Tibial artery (tissue), 4 donors: ENCODE results near the gene UNK.

Experiments used
- DNase-seq, 2 donors: peaks; one replicate each; pipeline ENCODE4 v3.0.0-alpha.2; 2019
- H3K27ac ChIP-seq, 2 donors: fragments of 200-600 bp; sonication (generic) in 1 of 2; 1 replicate in 1 of 2; 2 replicates in 1 of 2; pipeline ENCODE4 v1.5.1; 2018 to 2019; ENCODE audit warnings: mild to moderate bottlenecking in 1 of 2
- H3K27me3 ChIP-seq, 2 donors: fragments of 200-600 bp; sonication (generic) in 1 of 2; one replicate each; pipeline versions ENCODE4 v1.5.1 to v1.6.0; 2016 to 2019
- H3K36me3 ChIP-seq, 3 donors: fragments of 200-600 bp; sonication (generic) in 2 of 3; one replicate each; pipeline ENCODE4 v1.5.1; 2016 to 2019; ENCODE audit warnings: mild to moderate bottlenecking in 2 of 3
- H3K4me1 ChIP-seq, 4 donors: fragments of 200-600 bp; sonication (generic) in 2 of 4; 1 replicate in 3 of 4; 2 replicates in 1 of 4; pipeline ENCODE4 v1.5.1; 2016 to 2019
- H3K4me3 ChIP-seq, 2 donors: fragments of 200-600 bp; sonication (generic) in 1 of 2; 1 replicate in 1 of 2; 2 replicates in 1 of 2; pipeline ENCODE4 v1.5.1; 2018 to 2019; ENCODE audit warnings: mild to moderate bottlenecking in 2 of 2
- H3K9me3 ChIP-seq, 3 donors: fragments of 200-600 bp; sonication (generic) in 1 of 3; one replicate each; pipeline ENCODE4 v1.5.1; 2016 to 2019
- CTCF ChIP-seq, 2 experiments: fragments of 200-600 bp in 1 of 2; fragments of 450-650 bp in 1 of 2; IDR thresholded peaks; one replicate each; pipeline ENCODE4 v1.5.1; 2017 to 2019; ENCODE audit warnings: antibody characterized with exemption in 2 of 2, mild to moderate bottlenecking in 1 of 2, moderate library complexity in 1 of 2
- intact Hi-C: fragments of 100-400 bp; cut with DNase I; formaldehyde crosslinking; loops from one replicate; pipeline ENCODE4 v1.15.0; 2023; ENCODE audit warnings: low total_unique reads

Gene UNK

DNA sequence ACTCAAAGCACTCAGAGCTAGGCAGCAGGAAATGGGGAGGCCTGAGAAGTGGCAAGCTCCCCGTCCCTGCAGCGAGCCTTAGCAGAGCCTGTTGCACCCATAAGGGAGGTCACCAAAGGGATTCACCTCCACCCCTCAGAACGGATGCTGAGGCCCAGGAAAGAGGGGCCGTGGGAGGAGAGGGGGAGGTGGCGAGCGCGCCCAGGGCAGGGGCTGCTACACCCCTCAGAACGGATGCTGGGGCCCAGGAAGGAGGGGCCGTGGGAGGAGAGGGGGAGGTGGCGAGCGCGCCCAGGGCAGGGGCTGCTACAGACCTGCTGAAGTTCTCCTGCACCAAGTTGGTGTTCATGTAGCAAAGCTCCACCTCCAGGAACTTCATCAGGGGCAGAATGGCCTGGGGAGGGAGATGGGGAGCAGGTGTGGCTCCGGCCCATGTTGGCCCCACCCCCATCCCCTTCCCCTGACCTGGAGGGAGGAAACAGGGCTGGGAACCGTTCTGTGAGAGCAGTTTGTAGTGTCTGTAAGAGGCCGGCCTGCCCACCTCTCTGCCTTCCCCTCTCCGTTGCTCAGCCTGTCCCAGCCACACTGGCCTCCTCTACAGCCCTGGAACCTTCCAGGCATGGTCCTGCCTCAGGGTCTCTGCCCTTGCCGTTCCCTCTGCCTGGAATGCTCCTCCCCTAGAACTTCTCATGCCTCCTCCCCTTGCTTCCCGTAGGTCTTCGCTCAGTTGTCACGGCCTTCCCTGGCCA is 48.2 kb downstream of the UNK start:
- no peaks in the 10 kb centered on the region for H3K9me3 ChIP-seq
- intact Hi-C loops, result no loop called here
- no peak overlapping the region for H3K27ac ChIP-seq
- peaks cover 0 to 58% (median 16%) of the 10 kb centered on the region in 3 donors for H3K36me3 ChIP-seq
- no peaks in the 10 kb centered on the region for H3K27me3 ChIP-seq
- H3K4me1 ChIP-seq, result peaks cover 0 to 16% (median 7%) of the 10 kb centered on the region in 4 donors
- no peak overlapping the region for H3K4me3 ChIP-seq
- DNase-seq, result no peak
- no peak for TF ChIP-seq CTCF (IDR thresholded peaks at IDR 0.05)

DNA sequence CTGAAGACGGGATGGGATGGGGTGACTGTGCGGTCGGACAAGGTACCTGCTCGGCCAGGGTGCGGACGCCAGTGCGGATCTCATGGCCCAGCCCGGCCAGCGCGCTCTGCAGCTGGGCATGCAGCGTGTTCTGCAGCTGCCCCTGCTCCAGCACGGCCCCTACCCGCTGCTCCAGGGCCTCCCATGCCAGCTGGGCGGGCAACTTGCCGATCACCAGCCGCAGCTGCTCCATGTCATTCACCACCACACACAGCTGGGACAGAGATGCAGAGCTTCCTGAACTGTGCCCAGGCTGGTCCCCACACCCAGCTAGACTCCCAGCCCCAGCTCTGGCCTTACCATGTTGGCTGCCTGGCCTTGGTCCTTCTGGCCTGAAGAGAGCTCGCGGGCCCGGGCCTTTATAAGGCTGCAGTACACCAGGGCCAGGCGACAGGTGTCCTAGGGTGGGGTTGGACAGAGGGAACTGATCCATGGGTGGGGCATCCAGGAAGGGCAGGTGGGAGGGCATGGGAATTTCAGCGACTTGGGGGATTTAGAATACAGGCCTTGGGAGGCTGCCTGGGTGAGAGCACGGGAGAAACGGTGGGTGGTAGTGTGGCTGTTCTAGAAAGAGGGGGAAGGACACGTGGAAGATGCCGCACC is 49.8 kb downstream of the UNK start:
- peaks cover 0 to 55% (median 16%) of the 10 kb centered on the region in 3 donors for H3K36me3 ChIP-seq
- no peak for TF ChIP-seq CTCF (IDR thresholded peaks at IDR 0.05)
- no peaks in the 10 kb centered on the region for H3K27me3 ChIP-seq
- DNase-seq, result no peak
- H3K27ac ChIP-seq, result no peak overlapping the region
- no peak overlapping the region for H3K4me3 ChIP-seq
- no peaks in the 10 kb centered on the region for H3K9me3 ChIP-seq
- intact Hi-C loops, result no loop called here
- peaks cover 0 to 6% (median 3%) of the 10 kb centered on the region in 4 donors for H3K4me1 ChIP-seq

DNA sequence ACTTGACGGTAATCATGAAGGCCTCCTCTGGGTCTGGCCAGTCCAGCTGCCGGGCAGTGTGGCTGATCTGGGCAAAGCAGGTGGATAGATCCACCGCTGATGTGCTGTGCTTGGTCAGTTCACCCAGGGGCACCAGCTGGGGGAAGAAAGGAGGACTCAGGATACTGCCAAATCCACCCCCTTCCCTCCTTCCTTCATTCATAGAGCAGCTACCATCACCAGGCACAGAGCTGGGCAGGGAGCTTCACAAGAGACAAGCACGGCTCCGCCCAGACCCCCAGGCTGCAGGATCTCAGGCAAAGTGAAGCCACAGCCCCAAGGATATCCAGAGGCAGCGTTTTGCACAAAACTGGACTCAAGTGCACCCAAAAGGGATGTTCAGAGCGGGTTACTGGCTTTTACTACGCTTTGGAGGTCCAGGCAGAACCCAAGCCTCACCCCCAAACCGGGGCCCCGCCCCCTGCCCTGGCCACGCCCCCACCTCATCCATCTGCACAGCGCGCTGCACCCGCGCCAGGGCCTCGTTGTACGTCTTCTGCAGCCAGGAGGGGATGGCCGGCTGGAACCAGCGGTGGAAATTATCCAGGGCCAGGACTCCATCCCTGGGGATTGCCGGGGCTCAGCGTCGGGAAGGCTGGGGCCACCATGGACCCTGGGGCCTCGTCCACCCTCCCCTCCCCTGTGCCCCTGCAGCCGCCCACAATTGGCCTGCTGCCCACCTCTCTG is 50.5 kb downstream of the UNK start:
- Histone ChIP-seq H3K9me3 (no peaks in the 10 kb centered on the region), H3K4me1 (peaks cover 0 to 6% (median 3%) of the 10 kb centered on the region in 4 donors), H3K27me3 (no peaks in the 10 kb centered on the region), H3K27ac (no peak overlapping the region), H3K4me3 (no peak overlapping the region), H3K36me3 (peaks cover 0 to 61% (median 23%) of the 10 kb centered on the region in 3 donors)
- no peak for TF ChIP-seq CTCF (IDR thresholded peaks at IDR 0.05)
- intact Hi-C loops, result no loop called here
- no peak for DNase-seq

GRCh38 chr17:75835654-75835987 is 51.0 kb downstream of the UNK start:
- intact Hi-C loops, result no loop called here
- DNase-seq, result no peak
- H3K36me3 ChIP-seq, result peaks cover 0 to 67% (median 28%) of the 10 kb centered on the region in 3 donors
- no peaks in the 10 kb centered on the region for H3K27me3 ChIP-seq
- H3K27ac ChIP-seq, result no peak overlapping the region
- H3K4me3 ChIP-seq, result no peak overlapping the region
- peaks cover 0 to 6% (median 3%) of the 10 kb centered on the region in 4 donors for H3K4me1 ChIP-seq
- H3K9me3 ChIP-seq, result no peaks in the 10 kb centered on the region
- no peak for TF ChIP-seq CTCF (IDR thresholded peaks at IDR 0.05)

DNA sequence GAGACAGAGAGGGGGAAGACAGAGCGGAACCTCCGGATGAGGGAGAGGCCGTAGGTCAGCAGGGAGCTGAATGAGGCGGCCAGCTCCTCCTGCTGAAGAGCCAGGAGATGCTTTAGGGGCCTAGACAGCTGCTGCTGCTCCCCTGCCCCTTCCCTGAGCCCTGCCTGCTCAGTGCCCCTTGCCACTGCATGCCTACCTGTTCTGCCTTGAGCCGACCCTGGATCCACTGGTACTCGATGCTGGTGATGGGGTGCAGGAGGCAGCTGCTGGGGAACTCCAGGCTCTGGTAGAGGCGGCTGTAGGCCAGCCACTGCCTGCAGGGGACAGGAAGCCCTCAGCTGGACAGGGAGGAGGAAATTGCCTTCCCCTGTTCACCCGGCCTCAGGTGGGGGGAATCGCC is 52.0 kb downstream of the UNK start:
- Histone ChIP-seq H3K36me3 (peaks cover 0 to 62% (median 28%) of the 10 kb centered on the region in 3 donors), H3K4me1 (peaks cover 0 to 6% (median 3%) of the 10 kb centered on the region in 4 donors), H3K27ac (no peak overlapping the region), H3K4me3 (no peak overlapping the region), H3K9me3 (no peaks in the 10 kb centered on the region), H3K27me3 (no peaks in the 10 kb centered on the region)
- TF ChIP-seq CTCF (IDR thresholded peaks at IDR 0.05), result no peak
- no peak for DNase-seq
- intact Hi-C loops, result no loop called here
